ENCODE measurements around the gene HNRNPK. TPM values are rescaled to one million over a fixed set of nuclear protein-coding genes. Genes with fewer than 3 reads are reported as not detected.
A peak's percentile ranks its signal among the peaks of the same experiment; 100 is the strongest.

Gene HNRNPK
- polyA plus RNA-seq, 4 donors: 257 to 535 (median 313) TPM

GRCh38 chr9:83972286-83972685, 7.7 kb downstream of the HNRNPK start:
- peaks cover 0 to 2% (median 1%) of the 10 kb centered on the region in 3 donors for H3K4me1 ChIP-seq (ENCODE audit: control insufficient read depth in 3 of 3, insufficient read depth in 2 of 3, low read depth in 1 of 3, low read length in 2 of 3)
- H3K36me3 ChIP-seq (ENCODE audit: control insufficient read depth in 3 of 3, insufficient read depth in 2 of 3, low read depth in 1 of 3, low read length in 3 of 3): peaks cover 18 to 39% (median 30%) of the 10 kb centered on the region in 3 donors
- WGBS, 3 donors: 77 to 84% (median 80%) methylated on average over 2 of the region's 2 CpGs
- FAIRE-seq (no peak), DNase-seq (no peak)
- H3K9me3 ChIP-seq (ENCODE audit: control insufficient read depth in 2 of 2, insufficient read depth in 1 of 2, low read depth in 1 of 2, low read length in 1 of 2): no peaks in the 10 kb centered on the region
- H3K27ac ChIP-seq (ENCODE audit: low read depth in 1 of 3, low read length in 2 of 3): no peak overlapping the region
- H3K27me3 ChIP-seq (ENCODE audit: control insufficient read depth in 3 of 3, insufficient read depth in 3 of 3, low read length in 3 of 3): no peaks in the 10 kb centered on the region
- H3K4me3 ChIP-seq (ENCODE audit: low read depth in 1 of 3, low read length in 3 of 3): no peak overlapping the region

- no peak for FAIRE-seq
- no peaks in the 10 kb centered on the region for H3K27me3 ChIP-seq (ENCODE audit: control insufficient read depth in 3 of 3, insufficient read depth in 3 of 3, low read length in 3 of 3)
- DNase-seq: no peak
- H3K27ac ChIP-seq (ENCODE audit: low read depth in 1 of 3, low read length in 2 of 3): no peak overlapping the region
- peaks cover 18 to 41% (median 30%) of the 10 kb centered on the region in 3 donors for H3K36me3 ChIP-seq (ENCODE audit: control insufficient read depth in 3 of 3, insufficient read depth in 2 of 3, low read depth in 1 of 3, low read length in 3 of 3)
- peaks cover 0 to 2% (median 0%) of the 10 kb centered on the region in 3 donors for H3K4me1 ChIP-seq (ENCODE audit: control insufficient read depth in 3 of 3, insufficient read depth in 2 of 3, low read depth in 1 of 3, low read length in 2 of 3)
- H3K4me3 ChIP-seq (ENCODE audit: low read depth in 1 of 3, low read length in 3 of 3): no peak overlapping the region
- WGBS, 3 donors: 34 to 64% (median 51%) methylated on average over 6 of the region's 6 CpGs
- H3K9me3 ChIP-seq (ENCODE audit: control insufficient read depth in 2 of 2, insufficient read depth in 1 of 2, low read depth in 1 of 2, low read length in 1 of 2): no peaks in the 10 kb centered on the region
These were observed 8.5 kb downstream of the HNRNPK start for GRCh38 chr9:83971485-83971884.

GRCh38 chr9:83969602-83970001, 10.4 kb downstream of the HNRNPK start:
- H3K4me3 ChIP-seq (ENCODE audit: low read depth in 1 of 3, low read length in 3 of 3): no peak overlapping the region
- no peaks in the 10 kb centered on the region for H3K27me3 ChIP-seq (ENCODE audit: control insufficient read depth in 3 of 3, insufficient read depth in 3 of 3, low read length in 3 of 3)
- no peak overlapping the region for H3K27ac ChIP-seq (ENCODE audit: low read depth in 1 of 3, low read length in 2 of 3)
- DNase-seq (no peak), FAIRE-seq (no peak)
- H3K36me3 ChIP-seq (ENCODE audit: control insufficient read depth in 3 of 3, insufficient read depth in 2 of 3, low read depth in 1 of 3, low read length in 3 of 3): peaks cover 16 to 30% (median 25%) of the 10 kb centered on the region in 3 donors
- no peaks in the 10 kb centered on the region for H3K4me1 ChIP-seq (ENCODE audit: control insufficient read depth in 3 of 3, insufficient read depth in 2 of 3, low read depth in 1 of 3, low read length in 2 of 3)
- WGBS, 3 donors: 74 to 81% (median 78%) methylated on average over 3 of the region's 3 CpGs
- no peaks in the 10 kb centered on the region for H3K9me3 ChIP-seq (ENCODE audit: control insufficient read depth in 2 of 2, insufficient read depth in 1 of 2, low read depth in 1 of 2, low read length in 1 of 2)

- Histone ChIP-seq H3K4me1 (ENCODE audit: control insufficient read depth in 3 of 3, insufficient read depth in 2 of 3, low read depth in 1 of 3, low read length in 2 of 3) (peaks cover 0 to 2% (median 0%) of the 10 kb centered on the region in 3 donors), H3K27me3 (ENCODE audit: control insufficient read depth in 3 of 3, insufficient read depth in 3 of 3, low read length in 3 of 3) (no peaks in the 10 kb centered on the region), H3K36me3 (ENCODE audit: control insufficient read depth in 3 of 3, insufficient read depth in 2 of 3, low read depth in 1 of 3, low read length in 3 of 3) (peaks cover 13 to 15% (median 14%) of the 10 kb centered on the region in 3 donors), H3K4me3 (ENCODE audit: low read depth in 1 of 3, low read length in 3 of 3) (no peak overlapping the region), H3K9me3 (ENCODE audit: control insufficient read depth in 2 of 2, insufficient read depth in 1 of 2, low read depth in 1 of 2, low read length in 1 of 2) (no peaks in the 10 kb centered on the region), H3K27ac (ENCODE audit: low read depth in 1 of 3, low read length in 2 of 3) (no peak overlapping the region)
- DNase-seq (no peak), FAIRE-seq (no peak)
- WGBS, 3 donors: 75 to 78% (median 77%) methylated on average over 1 of the region's 1 CpG
These were observed 12.9 kb downstream of the HNRNPK start for GRCh38 chr9:83967073-83967472.

GRCh38 chr9:83966209-83966582, 13.8 kb downstream of the HNRNPK start:
- FAIRE-seq: no peak
- Histone ChIP-seq H3K27ac (ENCODE audit: low read depth in 1 of 3, low read length in 2 of 3) (no peak overlapping the region), H3K4me1 (ENCODE audit: control insufficient read depth in 3 of 3, insufficient read depth in 2 of 3, low read depth in 1 of 3, low read length in 2 of 3) (peaks cover 0 to 2% (median 0%) of the 10 kb centered on the region in 3 donors), H3K4me3 (ENCODE audit: low read depth in 1 of 3, low read length in 3 of 3) (no peak overlapping the region), H3K27me3 (ENCODE audit: control insufficient read depth in 3 of 3, insufficient read depth in 3 of 3, low read length in 3 of 3) (no peaks in the 10 kb centered on the region), H3K36me3 (ENCODE audit: control insufficient read depth in 3 of 3, insufficient read depth in 2 of 3, low read depth in 1 of 3, low read length in 3 of 3) (peaks cover 7 to 8% (median 7%) of the 10 kb centered on the region in 3 donors), H3K9me3 (ENCODE audit: control insufficient read depth in 2 of 2, insufficient read depth in 1 of 2, low read depth in 1 of 2, low read length in 1 of 2) (no peaks in the 10 kb centered on the region)
- no peak for DNase-seq
- 88 to 94% (median 93%) methylated on average over 8 of the region's 8 CpGs for WGBS, 3 donors

- 66 to 76% (median 72%) methylated on average over 11 of the region's 11 CpGs for WGBS, 3 donors
- Histone ChIP-seq H3K36me3 (ENCODE audit: control insufficient read depth in 3 of 3, insufficient read depth in 2 of 3, low read depth in 1 of 3, low read length in 3 of 3) (peaks cover 4 to 5% (median 5%) of the 10 kb centered on the region in 3 donors), H3K27ac (ENCODE audit: low read depth in 1 of 3, low read length in 2 of 3) (no peak overlapping the region), H3K4me1 (ENCODE audit: control insufficient read depth in 3 of 3, insufficient read depth in 2 of 3, low read depth in 1 of 3, low read length in 2 of 3) (peaks cover 0 to 2% (median 0%) of the 10 kb centered on the region in 3 donors), H3K9me3 (ENCODE audit: control insufficient read depth in 2 of 2, insufficient read depth in 1 of 2, low read depth in 1 of 2, low read length in 1 of 2) (no peaks in the 10 kb centered on the region), H3K4me3 (ENCODE audit: low read depth in 1 of 3, low read length in 3 of 3) (no peak overlapping the region), H3K27me3 (ENCODE audit: control insufficient read depth in 3 of 3, insufficient read depth in 3 of 3, low read length in 3 of 3) (no peaks in the 10 kb centered on the region)
- FAIRE-seq (no peak), DNase-seq (peak in 1 of 2 donors; percentile 14)
These were observed 14.4 kb downstream of the HNRNPK start for GRCh38 chr9:83965350-83966208.

- Histone ChIP-seq H3K27ac (ENCODE audit: low read depth in 1 of 3, low read length in 2 of 3) (no peak overlapping the region), H3K4me1 (ENCODE audit: control insufficient read depth in 3 of 3, insufficient read depth in 2 of 3, low read depth in 1 of 3, low read length in 2 of 3) (peaks cover 0 to 2% (median 0%) of the 10 kb centered on the region in 3 donors), H3K36me3 (ENCODE audit: control insufficient read depth in 3 of 3, insufficient read depth in 2 of 3, low read depth in 1 of 3, low read length in 3 of 3) (peaks cover 4 to 5% (median 5%) of the 10 kb centered on the region in 3 donors), H3K4me3 (ENCODE audit: low read depth in 1 of 3, low read length in 3 of 3) (no peak overlapping the region), H3K27me3 (ENCODE audit: control insufficient read depth in 3 of 3, insufficient read depth in 3 of 3, low read length in 3 of 3) (no peaks in the 10 kb centered on the region), H3K9me3 (ENCODE audit: control insufficient read depth in 2 of 2, insufficient read depth in 1 of 2, low read depth in 1 of 2, low read length in 1 of 2) (no peaks in the 10 kb centered on the region)
- WGBS, 3 donors: 37 to 63% (median 44%) methylated on average over 2 of the region's 2 CpGs
- FAIRE-seq: no peak
- DNase-seq: no peak
These were observed 15.1 kb downstream of the HNRNPK start for GRCh38 chr9:83964973-83965349.

- peaks cover 0 to 2% (median 1%) of the 10 kb centered on the region in 3 donors for H3K4me1 ChIP-seq (ENCODE audit: control insufficient read depth in 3 of 3, insufficient read depth in 2 of 3, low read depth in 1 of 3, low read length in 2 of 3)
- FAIRE-seq (no peak), DNase-seq (peak in 1 of 2 donors; percentile 42)
- no peak overlapping the region for H3K4me3 ChIP-seq (ENCODE audit: low read depth in 1 of 3, low read length in 3 of 3)
- 35 to 53% (median 38%) methylated on average over 3 of the region's 3 CpGs for WGBS, 3 donors
- H3K36me3 ChIP-seq (ENCODE audit: control insufficient read depth in 3 of 3, insufficient read depth in 2 of 3, low read depth in 1 of 3, low read length in 3 of 3): peaks cover 2 to 4% (median 3%) of the 10 kb centered on the region in 3 donors
- no peaks in the 10 kb centered on the region for H3K27me3 ChIP-seq (ENCODE audit: control insufficient read depth in 3 of 3, insufficient read depth in 3 of 3, low read length in 3 of 3)
- H3K9me3 ChIP-seq (ENCODE audit: control insufficient read depth in 2 of 2, insufficient read depth in 1 of 2, low read depth in 1 of 2, low read length in 1 of 2): no peaks in the 10 kb centered on the region
- H3K27ac ChIP-seq (ENCODE audit: low read depth in 1 of 3, low read length in 2 of 3): no peak overlapping the region
These were observed 17.9 kb downstream of the HNRNPK start for GRCh38 chr9:83962165-83962564.
